Measurements from ENCODE around the gene TMEM120B. TPM values are rescaled to one million over a fixed set of nuclear protein-coding genes. Genes with fewer than 3 reads are reported as not detected.

Gene TMEM120B
- total RNA-seq, 1 experiment from 2014 or later, result 20.5 TPM

GRCh38 chr12:121796855-121797751, 84.6 kb downstream of the TMEM120B start:
- peak overlapping the region; percentile 78 for H3K9ac ChIP-seq (ENCODE audit: low read length)
- H2AFZ ChIP-seq (ENCODE audit: low read depth, low read length, poor library complexity, severe bottlenecking), result no peak overlapping the region
- H3K79me2 ChIP-seq (ENCODE audit: insufficient read depth, low read length), result peaks cover 40% of the 10 kb centered on the region
- POLR2A ChIA-PET, result interaction anchor here (0.6 to 6.1 kb wide), 3 partner anchors 13 to 96 kb away, joined by 3 to 38 read pairs (median 33); partner anchors contain the start of gene PSMD9
- no peaks in the 10 kb centered on the region for H3K9me2 ChIP-seq (ENCODE audit: insufficient read depth)
- no peak for TF ChIP-seq RAD21 (IDR thresholded peaks at IDR 0.05; ENCODE audit: low read depth)
- peak; percentile 92 for TF ChIP-seq TCF7L2 (IDR thresholded peaks at IDR 0.05; ENCODE audit: borderline replicate concordance, extremely low read depth, insufficient read depth, insufficient read length)
- TF ChIP-seq POLR2A (IDR thresholded peaks at IDR 0.05; ENCODE audit: borderline replicate concordance, extremely low read depth, insufficient read depth, insufficient read length), result peak; percentile 51
- peak in 1 of 3 experiments; percentile 39; a peak in 2 of 6 replicates for TF ChIP-seq CTCF (IDR thresholded peaks at IDR 0.05 in 2 of 3, conservative IDR thresholded peaks at IDR 0.05 in 1 of 3; ENCODE audit: borderline replicate concordance in 1 of 3, insufficient read depth in 1 of 3, low read depth in 2 of 3, low read length in 2 of 3)
- peak; percentile 63 for TF ChIP-seq POLR2AphosphoS5 (IDR thresholded peaks at IDR 0.05; ENCODE audit: low read depth, low read length)
- TF ChIP-seq ELF1 (IDR thresholded peaks at IDR 0.05; ENCODE audit: borderline replicate concordance, low read depth), result no peak
- RAD21 ChIA-PET (ENCODE audit: low non-redundant PET in 1 of 2, low total read pairs in 2 of 2, uncharacterized antibody in 2 of 2, unreplicated experiment in 2 of 2), result interaction anchor here (0.9 to 4.2 kb wide), 2 partner anchors 15 kb away, joined by 3 to 22 read pairs; no protein-coding TSS in a partner anchor
- no peaks in the 10 kb centered on the region for H3K36me3 ChIP-seq (ENCODE audit: control insufficient read depth in 1 of 2, insufficient read depth in 2 of 2, low read length in 2 of 2)
- peak; percentile 48 for ATAC-seq
- H3K4me3 ChIP-seq (replicated peaks in 1 of 2; ENCODE audit: low read depth in 1 of 2, low read length in 2 of 2), result peak overlapping the region; percentile 66 to 71
- H3K9me3 ChIP-seq (ENCODE audit: control insufficient read depth in 1 of 2, insufficient read depth in 1 of 2, low read depth in 1 of 2, low read length in 2 of 2), result no peaks in the 10 kb centered on the region
- CTCF ChIA-PET, result interaction anchor here (0.6 to 6.9 kb wide), 7 partner anchors 10 to 266 kb away, joined by 3 to 149 read pairs (median 33); partner anchors contain the start of gene PSMD9
- H3K27ac ChIP-seq (ENCODE audit: low read depth, low read length), result peak overlapping the region; percentile 100
- H3K27me3 ChIP-seq (ENCODE audit: insufficient read depth, low read length), result no peaks in the 10 kb centered on the region
- peak overlapping the region; percentile 99 for H3K4me2 ChIP-seq (ENCODE audit: low read length)
- intact Hi-C loops (cut with micrococcal nuclease), result no loop called here
- no TSS peak for BruUV-seq (replicated peaks)
- H4K20me1 ChIP-seq (ENCODE audit: insufficient read depth), result no peaks in the 10 kb centered on the region
- DNase-seq (ENCODE audit: low read depth, low spot score), result peak; percentile 84
- H3K4me1 ChIP-seq (ENCODE audit: control insufficient read depth in 1 of 2, insufficient read depth in 2 of 2, low read length in 2 of 2), result peaks cover 51 to 89% of the 10 kb centered on the region in 2 experiments

Measured in HCT116 (cell line).